ENCODE data around the gene TMEM255A.

The TMEM255A gene

GRCh38 chrX:120308558-120308957 lies 2.7 kb downstream of the TMEM255A start:
- no peak for DNase-seq (ENCODE audit: low read depth in 2 of 2)

GRCh38 chrX:120306630-120307029 lies 4.6 kb downstream of the TMEM255A start:
- no peak for DNase-seq (ENCODE audit: low read depth in 2 of 2)

- no peak for DNase-seq (ENCODE audit: low read depth in 2 of 2)
Observed at GRCh38 chrX:120305531-120306141, 5.6 kb downstream of the TMEM255A start.

- DNase-seq (ENCODE audit: low read depth in 2 of 2) = no peak
Observed at GRCh38 chrX:120304256-120304655, 7.0 kb downstream of the TMEM255A start.

- DNase-seq (ENCODE audit: low read depth in 2 of 2) = no peak
Observed at GRCh38 chrX:120302434-120302833, 8.8 kb downstream of the TMEM255A start.

- DNase-seq (ENCODE audit: low read depth in 2 of 2) = no peak
Observed at GRCh38 chrX:120301960-120302359, 9.3 kb downstream of the TMEM255A start.

- DNase-seq (ENCODE audit: low read depth in 2 of 2) = no peak
Observed at GRCh38 chrX:120301497-120301896, 9.8 kb downstream of the TMEM255A start.

GRCh38 chrX:120299928-120300327 lies 11.3 kb downstream of the TMEM255A start:
- DNase-seq (ENCODE audit: low read depth in 2 of 2) = no peak

GRCh38 chrX:120297923-120298322 lies 13.3 kb downstream of the TMEM255A start:
- no peak for DNase-seq (ENCODE audit: low read depth in 2 of 2)

GRCh38 chrX:120294651-120295050 lies 16.6 kb downstream of the TMEM255A start:
- no peak for DNase-seq (ENCODE audit: low read depth in 2 of 2)

- no peak for DNase-seq (ENCODE audit: low read depth in 2 of 2)
Observed at GRCh38 chrX:120293015-120293414, 18.2 kb downstream of the TMEM255A start.

- DNase-seq (ENCODE audit: low read depth in 2 of 2) = no peak
Observed at GRCh38 chrX:120291211-120291610, 20.1 kb downstream of the TMEM255A start.

- DNase-seq (ENCODE audit: low read depth in 2 of 2) = no peak
Observed at GRCh38 chrX:120290107-120290506, 21.2 kb downstream of the TMEM255A start.

GRCh38 chrX:120287513-120288112 lies 23.6 kb downstream of the TMEM255A start:
- DNase-seq (ENCODE audit: low read depth in 2 of 2) = no peak

GRCh38 chrX:120286733-120287512 lies 24.3 kb downstream of the TMEM255A start:
- DNase-seq (ENCODE audit: low read depth in 2 of 2) = no peak

- DNase-seq (ENCODE audit: low read depth in 2 of 2) = no peak
Observed at GRCh38 chrX:120282697-120283096, 28.6 kb downstream of the TMEM255A start.

- no peak for DNase-seq (ENCODE audit: low read depth in 2 of 2)
Observed at GRCh38 chrX:120281761-120282160, 29.5 kb downstream of the TMEM255A start.

- DNase-seq (ENCODE audit: low read depth in 2 of 2) = no peak
Observed at GRCh38 chrX:120281021-120281624, 30.1 kb downstream of the TMEM255A start.

GRCh38 chrX:120274958-120275357 lies 36.3 kb downstream of the TMEM255A start:
- no peak for DNase-seq (ENCODE audit: low read depth in 2 of 2)

GRCh38 chrX:120274145-120274544 lies 37.1 kb downstream of the TMEM255A start:
- DNase-seq (ENCODE audit: low read depth in 2 of 2) = no peak

GRCh38 chrX:120271218-120271617 lies 40.0 kb downstream of the TMEM255A start:
- DNase-seq (ENCODE audit: low read depth in 2 of 2) = no peak

GRCh38 chrX:120270567-120270966 lies 40.7 kb downstream of the TMEM255A start:
- DNase-seq (ENCODE audit: low read depth in 2 of 2) = no peak
